D721Med (cell line): ENCODE measurements around the gene OVCH2.
"Not testable (repeated sequence)": the region's sequence is repeated elsewhere in the genome, so short reads cannot be mapped to it uniquely, and the experiment has no call there.

Experiments used
- DNase-seq: peaks from one replicate; pipeline ENCODE4 v3.0.0; 2011; ENCODE audit warnings: low spot score; ENCODE audit not compliant: insufficient read length
- FAIRE-seq: peaks from 2 replicates; lab custom pipeline; 2011; peaks lifted over from hg19 to GRCh38; lab: Jason Lieb, UNC
- CTCF ChIP-seq: IDR thresholded peaks from 2 replicates; pipeline ENCODE4 v1.5.1; 2012; ENCODE audit warnings: mild to moderate bottlenecking, control low read depth; ENCODE audit not compliant: insufficient read depth; ENCODE audit errors: missing control alignments

Gene OVCH2

GRCh38 chr11:7665473-7666291 lies 40.6 kb downstream of the OVCH2 start:
- FAIRE-seq (no peak), DNase-seq (peak; percentile 71)
- TF ChIP-seq CTCF, result peak; percentile 85

- no peak for FAIRE-seq
- no peak for DNase-seq
- no peak for TF ChIP-seq CTCF
Observed at GRCh38 chr11:7664867-7665266, 41.4 kb downstream of the OVCH2 start.

- DNase-seq, FAIRE-seq: not testable (repeated sequence)
Observed at GRCh38 chr11:7663531-7663930, 42.7 kb downstream of the OVCH2 start.

- FAIRE-seq (no peak), DNase-seq (no peak)
- peak; percentile 70 for TF ChIP-seq CTCF
Observed at GRCh38 chr11:7657306-7658025, 48.8 kb downstream of the OVCH2 start.

- no peak for DNase-seq
- no peak for TF ChIP-seq CTCF
- FAIRE-seq, result no peak
Observed at GRCh38 chr11:7656704-7657103, 49.6 kb downstream of the OVCH2 start.

GRCh38 chr11:7655253-7656217 lies 50.7 kb downstream of the OVCH2 start:
- DNase-seq (no peak), FAIRE-seq (no peak)
- TF ChIP-seq CTCF, result no peak

- no peak for TF ChIP-seq CTCF
- FAIRE-seq, result no peak
Observed at GRCh38 chr11:7654195-7654705, 52.0 kb downstream of the OVCH2 start.

More at GRCh38 chr11:7654195-7654705, 52.0 kb downstream of the OVCH2 start:
- no peak for DNase-seq
